Measurements from ENCODE around the gene POTEM.
"Not testable (repeated sequence)": the region's sequence is repeated elsewhere in the genome, so short reads cannot be mapped to it uniquely, and the experiment has no call there.

POTEM gene

DNA sequence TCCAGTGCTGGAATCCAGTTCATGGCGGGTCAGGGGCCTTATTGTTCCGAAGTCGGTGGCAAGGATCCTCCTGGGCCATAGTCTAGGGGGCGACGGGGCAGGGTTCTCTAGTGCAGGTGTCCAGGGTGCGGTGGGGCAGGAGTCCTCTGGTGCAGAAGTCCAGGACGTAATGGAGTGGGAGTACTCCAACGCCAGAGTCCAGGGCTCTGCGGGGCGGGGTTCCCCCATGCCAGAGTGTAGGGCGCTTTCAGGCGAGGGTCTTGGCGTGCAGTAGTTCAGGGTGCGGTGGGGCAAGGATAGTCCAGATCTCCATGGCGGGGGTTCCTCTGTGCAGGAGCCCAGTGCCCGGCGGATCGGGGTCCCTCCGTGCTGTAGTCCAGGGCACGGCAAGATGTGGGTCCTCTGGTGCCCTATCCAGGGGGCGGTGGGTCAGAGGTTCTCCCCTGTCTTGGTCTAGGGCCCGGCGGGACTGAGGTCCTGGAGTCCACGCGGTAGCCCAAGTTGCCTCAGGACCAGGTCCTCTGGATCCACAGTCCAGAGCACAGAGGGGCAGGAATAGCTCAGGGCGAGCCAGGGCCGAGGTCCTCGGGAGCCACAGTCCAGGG, 70.9 kb downstream of the POTEM start:
- not testable (repeated sequence) for DNase-seq

DNA sequence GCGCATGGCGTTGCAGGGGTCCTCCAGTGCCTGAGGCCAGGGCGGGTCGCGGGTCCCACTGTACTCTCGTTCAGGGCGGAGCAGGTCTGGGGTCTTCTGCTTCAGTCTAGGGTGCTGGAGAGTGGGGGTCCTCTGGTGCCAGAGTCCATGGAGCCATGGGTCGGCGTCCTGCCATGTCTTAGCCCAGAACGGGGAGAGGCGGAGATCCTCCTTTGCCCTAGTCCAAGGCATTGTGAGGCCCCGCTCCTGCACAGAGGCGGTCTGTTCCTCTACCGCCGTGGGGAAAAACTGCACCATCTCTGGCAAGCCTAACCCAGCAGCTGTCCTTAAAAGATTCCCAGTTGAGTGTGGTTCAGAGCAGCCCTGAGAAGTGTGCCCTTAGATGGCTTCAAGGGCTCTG, 71.6 kb downstream of the POTEM start:
- not testable (repeated sequence) for DNase-seq

- DNase-seq = not testable (repeated sequence)
These were observed 76.2 kb downstream of the POTEM start for GRCh38 chr14:19043384-19043783.

Data from NCI-H187 treated with DMSO at 0.1 percent for 48 hours (cell line).